K562 (cell line): ENCODE data around the gene PPIAL4G. TPM values are rescaled to one million over a fixed set of nuclear protein-coding genes. Genes with fewer than 3 reads are reported as not detected.
"Not testable (repeated sequence)": the region's sequence is repeated elsewhere in the genome, so short reads cannot be mapped to it uniquely, and the experiment has no call there.

ENCODE experiments used
- CEBPZ ChIP-seq: fragments of 150-350 bp; IDR thresholded peaks from 2 replicates; pipeline ENCODE4 v1.6.1; 2014; ENCODE audit warnings: low read depth, mild to moderate bottlenecking, low read length, borderline replicate concordance
- CREBBP ChIP-seq: IDR thresholded peaks from one replicate; pipeline ENCODE4 v1.6.1; 2012; ENCODE audit warnings: low read depth, mild to moderate bottlenecking, control low read depth, inconsistent platforms, low read length
- CXXC5 ChIP-seq: fragments of 250-450 bp; sonication (Bioruptor Pico); IDR thresholded peaks from 2 replicates; pipeline ENCODE4 v1.8.0; 2022; ENCODE audit warnings: inconsistent platforms, mild to moderate bottlenecking, moderate library complexity
- E2F3 ChIP-seq: fragments of 250-450 bp; sonication (Bioruptor Pico); IDR thresholded peaks from 2 replicates; pipeline ENCODE4 v1.4.0; 2020; ENCODE audit warnings: mild to moderate bottlenecking
- FOSL1 ChIP-seq: fragments of 200-800 bp; sonication (Bioruptor generic); conservative IDR thresholded peaks from 2 replicates; pipeline ENCODE4 v1.6.1; 2016; ENCODE audit warnings: missing genetic modification characterization, missing compliant biosample characterization
- GTF2F1 ChIP-seq: IDR thresholded peaks from 2 replicates; pipeline ENCODE4 v1.6.1; 2011; ENCODE audit warnings: low read depth, low read length, improper control_type of control experiment
- HCFC1 ChIP-seq: IDR thresholded peaks from 2 replicates; pipeline ENCODE4 v1.6.1; 2012; ENCODE audit warnings: low read depth, low read length, improper control_type of control experiment
- MAZ ChIP-seq, 2 experiments: fragments of 450-650 bp in 1 of 2; sonication (generic) in 1 of 2; formaldehyde crosslinking; IDR thresholded peaks in 1 of 2; conservative IDR thresholded peaks in 1 of 2; 2 replicates each; pipeline versions ENCODE4 v1.4.0 to v1.5.0; 2020; ENCODE audit warnings: mild to moderate bottlenecking in 1 of 2, missing genetic modification reagents in 1 of 2
- NBN ChIP-seq: fragments of 450-650 bp; IDR thresholded peaks from 2 replicates; pipeline ENCODE4 v1.6.1; 2016; ENCODE audit warnings: low read depth, mild to moderate bottlenecking
- NCOR1 ChIP-seq: fragments of 450-650 bp; IDR thresholded peaks from 2 replicates; pipeline ENCODE4 v1.6.1; 2016; ENCODE audit warnings: mild to moderate bottlenecking, moderate library complexity
- PHF20 ChIP-seq: fragments of 450-650 bp; IDR thresholded peaks from 2 replicates; pipeline ENCODE4 v1.6.1; 2018; ENCODE audit not compliant: partially characterized antibody
- RB1 ChIP-seq: fragments of 450-650 bp; IDR thresholded peaks from 2 replicates; pipeline ENCODE4 v1.6.1; 2017; ENCODE audit warnings: low read depth, mild to moderate bottlenecking
- RFX7 ChIP-seq: fragments of 250-450 bp; sonication (Bioruptor Pico); IDR thresholded peaks from 2 replicates; pipeline ENCODE4 v1.5.1; 2021; ENCODE audit warnings: mild to moderate bottlenecking
- TEAD4 ChIP-seq, 2 experiments: sonication (generic) in 1 of 2; formaldehyde crosslinking in 1 of 2; IDR thresholded peaks; 2 replicates each; pipeline versions ENCODE4 v1.6.1 to v1.8.0; 2012 to 2022; ENCODE audit warnings: borderline replicate concordance in 1 of 2, inconsistent platforms in 1 of 2, low read length in 1 of 2, mild to moderate bottlenecking in 1 of 2, missing genetic modification reagents in 1 of 2
- ZNF354B ChIP-seq: fragments of 250-450 bp; sonication (Bioruptor Pico); IDR thresholded peaks from 2 replicates; pipeline ENCODE4 v1.4.0; 2020
- ZNF449 ChIP-seq: fragments of 250-450 bp; sonication (Bioruptor Pico); IDR thresholded peaks from 2 replicates; pipeline ENCODE4 v1.8.0; 2022; ENCODE audit warnings: moderate library complexity, mild to moderate bottlenecking, inconsistent platforms
- ZNF830 ChIP-seq: fragments of 250-450 bp; sonication (Bioruptor Pico); IDR thresholded peaks from 2 replicates; pipeline ENCODE4 v1.5.0; 2021; ENCODE audit warnings: mild to moderate bottlenecking
- polyA plus RNA-seq, 8 experiments: library from polyadenylated mRNA; depleted of rRNA in 4 of 8; stranded (reverse) in 5 of 8; unstranded in 3 of 8; fragments of >200 nt; fragmentation: Nextera tagmentation in 2 of 8; fragmentation: Illumina TruSeq in 1 of 8; extraction: Ambion mirVana in 2 of 8; extraction: Trizol in 1 of 8; gene quantifications; 2 replicates each; pipeline versions ENCODE4 v1.2.1 to v1.2.3, GENCODE V29; 2011 to 2014; ENCODE audit warnings: inconsistent platforms in 1 of 8, missing spikeins in 1 of 8
- total RNA-seq, 7 experiments: library from RNA; depleted of rRNA in 6 of 7; stranded (reverse); fragments of >200 nt in 6 of 7; fragmentation: Illumina TruSeq in 2 of 7; extraction: Trizol in 2 of 7; gene quantifications; 2 replicates each; pipeline versions ENCODE4 v1.2.1 to v1.2.3, GENCODE V29; 2011 to 2021; ENCODE audit warnings: low replicate concordance in 1 of 7
- TF ChIP-seq, protein P1 (sequence below): fragments of 200-400 bp; formaldehyde crosslinking; IDR thresholded peaks from 2 replicates; pipeline ENCODE4 v1.6.1; 2017; ENCODE audit warnings: mild to moderate bottlenecking, low read depth, low read length, moderate library complexity
- TF ChIP-seq, protein P2 (sequence below), 2 experiments: fragments of 450-650 bp; conservative IDR thresholded peaks; 2 replicates each; pipeline ENCODE4 v1.6.1; 2017; ENCODE audit warnings: mild to moderate bottlenecking in 2 of 2, moderate library complexity in 2 of 2

The PPIAL4G gene
- total and polyA plus RNA-seq, 9 of the 15 experiments (the other 6 are each of a cell fraction or from before 2014, with no cell fraction given) = not detected

- TF ChIP-seq, protein P1, sequence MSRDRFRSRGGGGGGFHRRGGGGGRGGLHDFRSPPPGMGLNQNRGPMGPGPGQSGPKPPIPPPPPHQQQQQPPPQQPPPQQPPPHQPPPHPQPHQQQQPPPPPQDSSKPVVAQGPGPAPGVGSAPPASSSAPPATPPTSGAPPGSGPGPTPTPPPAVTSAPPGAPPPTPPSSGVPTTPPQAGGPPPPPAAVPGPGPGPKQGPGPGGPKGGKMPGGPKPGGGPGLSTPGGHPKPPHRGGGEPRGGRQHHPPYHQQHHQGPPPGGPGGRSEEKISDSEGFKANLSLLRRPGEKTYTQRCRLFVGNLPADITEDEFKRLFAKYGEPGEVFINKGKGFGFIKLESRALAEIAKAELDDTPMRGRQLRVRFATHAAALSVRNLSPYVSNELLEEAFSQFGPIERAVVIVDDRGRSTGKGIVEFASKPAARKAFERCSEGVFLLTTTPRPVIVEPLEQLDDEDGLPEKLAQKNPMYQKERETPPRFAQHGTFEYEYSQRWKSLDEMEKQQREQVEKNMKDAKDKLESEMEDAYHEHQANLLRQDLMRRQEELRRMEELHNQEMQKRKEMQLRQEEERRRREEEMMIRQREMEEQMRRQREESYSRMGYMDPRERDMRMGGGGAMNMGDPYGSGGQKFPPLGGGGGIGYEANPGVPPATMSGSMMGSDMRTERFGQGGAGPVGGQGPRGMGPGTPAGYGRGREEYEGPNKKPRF = peak; percentile 88
- TF ChIP-seq CEBPZ (0 out of 2 replicates have a peak, but pooled peaks have one; percentile 14), GTF2F1 (peak; percentile 98), ZNF830 (CRISPR knock-in tag) (peak; percentile 100), PHF20 (peak; percentile 70), HCFC1 (peak; percentile 72), NCOR1 (peak; percentile 99), MAZ (CRISPR knock-in tag; conservative IDR thresholded peaks at IDR 0.05 in 1 of 2, IDR thresholded peaks at IDR 0.05 in 1 of 2) (peak; percentile 86 to 99), E2F3 (peak; percentile 89), ZNF354B (CRISPR knock-in tag) (peak; percentile 88), NBN (peak; percentile 98), FOSL1 (tag) (peak; percentile 49; the same call in 1 of the 2 replicates), TEAD4 (IDR thresholded peaks at IDR 0.05; ENCODE audit: low read length) (peak; percentile 86), RFX7 (peak; percentile 99), ZNF449 (CRISPR knock-in tag) (0 out of 2 replicates have a peak, but pooled peaks have one; percentile 43), CREBBP (peak; percentile 57), RB1 (peak; percentile 76), CXXC5 (peak; percentile 89)
- TF ChIP-seq, protein P2, sequence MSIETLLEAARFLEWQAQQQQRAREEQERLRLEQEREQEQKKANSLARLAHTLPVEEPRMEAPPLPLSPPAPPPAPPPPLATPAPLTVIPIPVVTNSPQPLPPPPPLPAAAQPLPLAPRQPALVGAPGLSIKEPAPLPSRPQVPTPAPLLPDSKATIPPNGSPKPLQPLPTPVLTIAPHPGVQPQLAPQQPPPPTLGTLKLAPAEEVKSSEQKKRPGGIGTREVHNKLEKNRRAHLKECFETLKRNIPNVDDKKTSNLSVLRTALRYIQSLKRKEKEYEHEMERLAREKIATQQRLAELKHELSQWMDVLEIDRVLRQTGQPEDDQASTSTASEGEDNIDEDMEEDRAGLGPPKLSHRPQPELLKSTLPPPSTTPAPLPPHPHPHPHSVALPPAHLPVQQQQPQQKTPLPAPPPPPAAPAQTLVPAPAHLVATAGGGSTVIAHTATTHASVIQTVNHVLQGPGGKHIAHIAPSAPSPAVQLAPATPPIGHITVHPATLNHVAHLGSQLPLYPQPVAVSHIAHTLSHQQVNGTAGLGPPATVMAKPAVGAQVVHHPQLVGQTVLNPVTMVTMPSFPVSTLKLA (conservative IDR thresholded peaks at IDR 0.05) = peak; percentile 42 to 57; a peak in 3 of 4 replicates
- not testable (repeated sequence) for TF ChIP-seq TEAD4 (CRISPR knock-in tag; IDR thresholded peaks at IDR 0.05; ENCODE audit: borderline replicate concordance)
Measured at GRCh38 chr1:148522561-148523204, 39.6 kb upstream of the PPIAL4G start (continued).
